DMS153 (cell line): ENCODE measurements around the gene ANKRD36C.
"Not testable (repeated sequence)": the region's sequence is repeated elsewhere in the genome, so short reads cannot be mapped to it uniquely, and the experiment has no call there.

Experiments used
- DNase-seq: peaks from one replicate; lab custom pipeline; 2025; lab: John Stamatoyannopoulos, UW

Gene ANKRD36C

GRCh38 chr2:95991351-95992094, at the start of gene ANKRD36C:
Gene ANKRD36C (minus strand): TSS chr2:95991824. CDS start chr2:95991708, 116 bp downstream.
- DNase-seq, result not testable (repeated sequence)

GRCh38 chr2:96035554-96035953, 43.9 kb upstream of the ANKRD36C start:
- DNase-seq, result not testable (repeated sequence)

GRCh38 chr2:96034792-96035191, 43.2 kb upstream of the ANKRD36C start, which contains the start of gene GPAT2:
Gene GPAT2 (minus strand): TSS chr2:96034916. CDS start chr2:96032359, 2,557 bp downstream.
- DNase-seq, result not testable (repeated sequence)

GRCh38 chr2:96033997-96034396, 42.4 kb upstream of the ANKRD36C start:
- DNase-seq, result not testable (repeated sequence)

GRCh38 chr2:96027725-96028325, 36.2 kb upstream of the ANKRD36C start:
- not testable (repeated sequence) for DNase-seq

GRCh38 chr2:96025755-96026154, 34.1 kb upstream of the ANKRD36C start:
- not testable (repeated sequence) for DNase-seq

- DNase-seq, result no peak
Measured at GRCh38 chr2:96025194-96025492, 33.5 kb upstream of the ANKRD36C start.

- no peak for DNase-seq
Measured at GRCh38 chr2:96024336-96025193, 32.9 kb upstream of the ANKRD36C start.

GRCh38 chr2:96023701-96024100, 32.1 kb upstream of the ANKRD36C start:
- DNase-seq, result not testable (repeated sequence)

- not testable (repeated sequence) for DNase-seq
Measured at GRCh38 chr2:96022701-96023447, 31.2 kb upstream of the ANKRD36C start.

GRCh38 chr2:96022126-96022525, 30.5 kb upstream of the ANKRD36C start:
- not testable (repeated sequence) for DNase-seq

GRCh38 chr2:96021142-96021541, 29.5 kb upstream of the ANKRD36C start:
- not testable (repeated sequence) for DNase-seq

GRCh38 chr2:96019909-96020590, 28.4 kb upstream of the ANKRD36C start:
- DNase-seq, result not testable (repeated sequence)

GRCh38 chr2:96016321-96016720, 24.7 kb upstream of the ANKRD36C start:
- not testable (repeated sequence) for DNase-seq

- not testable (repeated sequence) for DNase-seq
Measured at GRCh38 chr2:96012792-96013264, 21.2 kb upstream of the ANKRD36C start.

- not testable (repeated sequence) for DNase-seq
Measured at GRCh38 chr2:96012086-96012791, 20.6 kb upstream of the ANKRD36C start.

- not testable (repeated sequence) for DNase-seq
Measured at GRCh38 chr2:96011129-96011455, 19.5 kb upstream of the ANKRD36C start.

GRCh38 chr2:96010320-96011128, 18.9 kb upstream of the ANKRD36C start:
- not testable (repeated sequence) for DNase-seq

GRCh38 chr2:96009833-96010232, 18.2 kb upstream of the ANKRD36C start:
- not testable (repeated sequence) for DNase-seq

GRCh38 chr2:96008051-96008450, 16.4 kb upstream of the ANKRD36C start:
- DNase-seq, result not testable (repeated sequence)
